Breast epithelium (tissue), 4 donors: ENCODE results near the gene RICTOR. TPM values are rescaled to one million over a fixed set of nuclear protein-coding genes. Genes with fewer than 3 reads are reported as not detected.

Experiments used
- DNase-seq, 2 donors: peaks; one replicate each; pipeline ENCODE4 v3.0.0-alpha.2; 2019; ENCODE audit warnings: low spot score in 2 of 2
- H3K27ac ChIP-seq, 2 donors: fragments of 200-600 bp; sonication (generic) in 1 of 2; one replicate each; pipeline ENCODE4 v1.5.1; 2016 to 2019; ENCODE audit warnings: mild to moderate bottlenecking in 1 of 2
- H3K27me3 ChIP-seq, 2 donors: fragments of 200-600 bp; sonication (generic) in 1 of 2; one replicate each; pipeline versions ENCODE4 v1.5.1 to v1.6.0; 2017 to 2019; ENCODE audit warnings: control low read depth in 1 of 2, mild to moderate bottlenecking in 1 of 2
- H3K36me3 ChIP-seq: fragments of 200-600 bp; one replicate; pipeline ENCODE4 v1.5.1; 2019
- H3K4me1 ChIP-seq, 2 donors: fragments of 200-600 bp; sonication (generic); one replicate each; pipeline ENCODE4 v1.5.1; 2016 to 2019; ENCODE audit warnings: control low read depth in 1 of 2
- H3K4me3 ChIP-seq, 3 donors: fragments of 200-600 bp; sonication (generic); 1 replicate in 2 of 3; 2 replicates in 1 of 3; pipeline ENCODE4 v1.5.1; 2016 to 2019; ENCODE audit warnings: mild to moderate bottlenecking in 3 of 3, moderate library complexity in 2 of 3
- H3K9me3 ChIP-seq, 2 donors: fragments of 200-600 bp; sonication (generic) in 1 of 2; one replicate each; pipeline ENCODE4 v1.5.1; 2016 to 2019; ENCODE audit warnings: control low read depth in 1 of 2
- POLR2A ChIP-seq: fragments of 450-650 bp; IDR thresholded peaks from one replicate; pipeline ENCODE4 v1.6.1; 2016; ENCODE audit warnings: antibody characterized with exemption, mild to moderate bottlenecking, moderate library complexity
- POLR2AphosphoS5 ChIP-seq, 3 donors: sonication (generic); formaldehyde crosslinking; IDR thresholded peaks; one replicate each; pipeline ENCODE4 v1.6.1; 2017; ENCODE audit warnings: antibody characterized with exemption in 3 of 3
- intact Hi-C: fragments of 100-400 bp; cut with DNase I; formaldehyde crosslinking; loops from one replicate; pipeline ENCODE4 v1.15.1; 2023; ENCODE audit warnings: low total_unique reads
- total RNA-seq, 3 donors: library from RNA; depleted of rRNA; stranded (reverse); fragments of >200 nt; gene quantifications; one replicate each; pipeline ENCODE4 v1.1.0, GENCODE V29; 2016
- TF ChIP-seq, protein P1 (sequence below), 3 donors: fragments of 450-650 bp; IDR thresholded peaks; one replicate each; pipeline ENCODE4 v1.5.1; 2016 to 2017; ENCODE audit warnings: antibody characterized with exemption in 3 of 3, mild to moderate bottlenecking in 3 of 3, moderate library complexity in 3 of 3

RICTOR gene
- total RNA-seq, 3 donors from 2014 or later, result 39.0 to 79.2 (median 58.7) TPM

DNA sequence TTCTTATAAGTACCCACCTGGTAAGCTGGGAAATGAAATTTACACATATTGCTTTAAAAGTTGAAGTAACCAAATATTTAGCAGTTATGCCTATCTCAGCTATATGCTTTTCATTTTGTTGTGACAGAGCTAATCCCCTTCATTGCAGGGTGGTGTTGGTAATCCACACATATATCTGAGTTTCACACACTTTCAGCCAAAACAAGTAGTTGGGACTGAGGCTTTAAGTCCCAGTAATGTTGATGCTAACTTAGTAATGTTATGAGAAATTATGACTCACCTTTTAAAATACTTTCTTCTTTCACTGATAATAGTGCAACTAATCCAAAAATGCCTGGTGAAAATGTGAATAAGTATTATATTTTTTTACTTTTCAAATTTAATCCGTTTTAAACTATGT is 19.2 kb upstream of the RICTOR start:
- no peak overlapping the region for H3K4me3 ChIP-seq
- no peak for TF ChIP-seq POLR2AphosphoS5 (IDR thresholded peaks at IDR 0.05)
- TF ChIP-seq POLR2A, result no peak
- TF ChIP-seq, protein P1, sequence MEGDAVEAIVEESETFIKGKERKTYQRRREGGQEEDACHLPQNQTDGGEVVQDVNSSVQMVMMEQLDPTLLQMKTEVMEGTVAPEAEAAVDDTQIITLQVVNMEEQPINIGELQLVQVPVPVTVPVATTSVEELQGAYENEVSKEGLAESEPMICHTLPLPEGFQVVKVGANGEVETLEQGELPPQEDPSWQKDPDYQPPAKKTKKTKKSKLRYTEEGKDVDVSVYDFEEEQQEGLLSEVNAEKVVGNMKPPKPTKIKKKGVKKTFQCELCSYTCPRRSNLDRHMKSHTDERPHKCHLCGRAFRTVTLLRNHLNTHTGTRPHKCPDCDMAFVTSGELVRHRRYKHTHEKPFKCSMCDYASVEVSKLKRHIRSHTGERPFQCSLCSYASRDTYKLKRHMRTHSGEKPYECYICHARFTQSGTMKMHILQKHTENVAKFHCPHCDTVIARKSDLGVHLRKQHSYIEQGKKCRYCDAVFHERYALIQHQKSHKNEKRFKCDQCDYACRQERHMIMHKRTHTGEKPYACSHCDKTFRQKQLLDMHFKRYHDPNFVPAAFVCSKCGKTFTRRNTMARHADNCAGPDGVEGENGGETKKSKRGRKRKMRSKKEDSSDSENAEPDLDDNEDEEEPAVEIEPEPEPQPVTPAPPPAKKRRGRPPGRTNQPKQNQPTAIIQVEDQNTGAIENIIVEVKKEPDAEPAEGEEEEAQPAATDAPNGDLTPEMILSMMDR (IDR thresholded peaks at IDR 0.05), result no peak
- no peak overlapping the region for H3K27ac ChIP-seq
- H3K4me1 ChIP-seq, result no peaks in the 10 kb centered on the region
- H3K9me3 ChIP-seq, result peaks cover 0 to 6% of the 10 kb centered on the region in 2 donors
- DNase-seq, result no peak
- no peaks in the 10 kb centered on the region for H3K36me3 ChIP-seq
- H3K27me3 ChIP-seq, result no peaks in the 10 kb centered on the region
- intact Hi-C loops, result no loop called here

DNA sequence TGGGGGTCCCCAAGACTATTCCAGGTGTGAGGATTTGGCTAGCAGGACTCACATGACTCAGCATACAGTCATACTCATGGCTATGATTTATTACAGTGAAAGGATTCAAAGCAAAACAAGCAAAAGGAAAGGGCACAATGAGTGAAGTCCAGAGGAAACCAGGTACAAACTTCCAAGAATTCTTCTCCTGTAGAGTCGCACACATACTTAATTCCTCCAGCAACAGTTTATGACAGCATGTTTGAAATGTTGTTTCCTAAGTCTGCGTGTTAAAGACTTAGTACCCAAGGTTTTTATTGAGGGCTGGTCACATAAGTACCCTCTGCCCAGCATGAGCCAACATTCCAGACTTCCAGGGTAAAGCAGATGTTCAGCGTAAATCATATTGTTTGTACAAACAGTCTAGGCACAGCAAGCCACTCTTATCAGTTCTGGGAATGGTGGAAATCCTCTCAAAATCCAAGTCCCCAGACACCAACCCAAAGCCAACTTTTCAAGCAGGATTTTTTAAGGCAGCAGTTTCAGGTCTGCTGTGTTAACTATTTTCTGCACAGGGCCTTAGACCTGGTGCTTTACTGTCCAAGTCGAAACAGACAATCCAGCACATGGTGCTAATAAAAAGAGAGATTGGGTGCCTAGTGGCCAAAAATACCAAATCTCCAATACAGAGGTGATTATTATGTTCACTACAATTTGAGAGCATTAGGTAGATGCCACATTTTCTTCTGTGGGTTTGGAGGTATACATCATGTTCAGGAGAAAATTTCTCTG is 18.6 kb upstream of the RICTOR start:
- Histone ChIP-seq H3K4me1 (no peaks in the 10 kb centered on the region), H3K36me3 (no peaks in the 10 kb centered on the region), H3K27me3 (no peaks in the 10 kb centered on the region), H3K9me3 (peaks cover 0 to 6% of the 10 kb centered on the region in 2 donors), H3K4me3 (no peak overlapping the region), H3K27ac (no peak overlapping the region)
- no peak for DNase-seq
- TF ChIP-seq POLR2AphosphoS5 (IDR thresholded peaks at IDR 0.05) (no peak), POLR2A (no peak)
- TF ChIP-seq, protein P1 (IDR thresholded peaks at IDR 0.05), result no peak
- intact Hi-C loops, result no loop called here

DNA sequence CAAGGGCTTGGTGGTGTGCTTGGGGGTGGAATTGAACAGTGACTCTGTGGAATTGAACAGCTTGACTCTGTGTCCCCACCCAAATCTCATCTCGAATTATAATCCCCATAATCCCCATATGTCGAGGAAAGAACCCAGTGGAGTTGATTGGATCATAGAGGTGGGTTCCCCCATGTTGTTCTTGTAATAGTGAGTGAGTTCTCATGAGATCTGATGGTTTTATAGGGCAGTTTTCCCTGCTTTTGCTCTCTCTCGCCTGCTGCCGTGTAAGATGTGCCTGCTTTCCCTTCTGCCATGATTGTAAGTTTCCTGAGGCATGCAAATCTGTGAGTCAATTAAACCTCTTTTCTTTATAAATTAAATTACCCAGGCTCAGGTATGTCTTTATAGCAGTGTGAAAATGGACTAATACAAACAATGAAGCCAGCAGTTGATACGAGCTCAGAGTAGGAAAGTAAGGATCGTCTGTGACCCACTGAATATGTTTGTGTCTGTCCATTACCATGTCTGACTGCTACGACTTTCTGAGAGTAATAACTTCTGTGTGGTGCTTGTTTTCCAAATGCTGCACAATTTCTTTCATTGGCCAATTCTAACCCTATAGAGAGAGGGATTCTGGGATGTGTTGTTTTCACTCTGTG is 17.9 kb upstream of the RICTOR start:
- Histone ChIP-seq H3K27ac (no peak overlapping the region), H3K4me3 (no peak overlapping the region), H3K9me3 (peaks cover 0 to 6% of the 10 kb centered on the region in 2 donors), H3K36me3 (no peaks in the 10 kb centered on the region), H3K4me1 (no peaks in the 10 kb centered on the region), H3K27me3 (no peaks in the 10 kb centered on the region)
- TF ChIP-seq POLR2A, result no peak
- TF ChIP-seq, protein P1 (IDR thresholded peaks at IDR 0.05), result no peak
- TF ChIP-seq POLR2AphosphoS5 (IDR thresholded peaks at IDR 0.05), result no peak
- intact Hi-C loops, result no loop called here
- no peak for DNase-seq

DNA sequence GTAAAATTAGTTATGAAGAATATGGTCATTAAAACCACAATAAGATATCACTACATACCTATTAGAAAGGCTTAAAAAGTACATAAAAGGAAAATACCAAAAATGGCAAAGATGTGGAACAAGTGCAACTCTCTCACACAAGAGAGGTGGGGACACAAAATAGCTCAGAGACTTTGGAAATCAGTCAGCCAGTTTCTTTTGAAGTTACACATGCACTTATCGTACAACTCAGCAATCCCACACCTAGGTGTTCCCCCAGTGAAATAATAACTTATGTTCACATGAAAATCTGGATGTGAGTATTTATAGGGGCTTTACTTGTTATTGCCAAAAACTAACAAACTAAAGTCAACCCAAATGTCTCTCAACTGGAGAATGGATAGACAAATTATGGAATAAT is 9.8 kb upstream of the RICTOR start:
- Histone ChIP-seq H3K4me1 (no peaks in the 10 kb centered on the region), H3K27me3 (no peaks in the 10 kb centered on the region), H3K27ac (no peak overlapping the region), H3K36me3 (no peaks in the 10 kb centered on the region), H3K4me3 (no peak overlapping the region), H3K9me3 (no peaks in the 10 kb centered on the region)
- intact Hi-C loops, result no loop called here
- DNase-seq, result no peak
- TF ChIP-seq, protein P1 (IDR thresholded peaks at IDR 0.05), result no peak
- no peak for TF ChIP-seq POLR2A
- TF ChIP-seq POLR2AphosphoS5 (IDR thresholded peaks at IDR 0.05), result no peak

DNA sequence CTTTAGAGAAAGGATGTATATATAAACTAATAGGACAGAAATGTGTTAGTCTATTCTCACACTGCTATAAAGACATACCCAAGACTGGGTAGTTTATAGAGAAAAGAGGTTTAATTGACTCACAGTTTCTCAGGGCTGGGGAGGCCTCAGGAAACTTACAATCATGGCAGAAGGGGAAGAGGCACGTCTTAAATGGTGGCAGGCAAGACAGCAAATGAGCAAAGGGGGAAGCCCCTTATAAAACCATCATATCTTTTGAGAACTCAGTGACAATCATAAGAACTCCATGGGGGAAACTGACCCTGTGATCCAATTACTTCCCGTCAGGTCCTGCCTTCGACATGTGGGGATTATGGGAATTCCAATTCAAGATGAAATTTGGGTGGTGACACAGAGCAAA is 8.8 kb upstream of the RICTOR start:
- Histone ChIP-seq H3K36me3 (no peaks in the 10 kb centered on the region), H3K4me1 (no peaks in the 10 kb centered on the region), H3K9me3 (no peaks in the 10 kb centered on the region), H3K27me3 (no peaks in the 10 kb centered on the region), H3K4me3 (no peak overlapping the region), H3K27ac (no peak overlapping the region)
- DNase-seq, result no peak
- TF ChIP-seq POLR2AphosphoS5 (IDR thresholded peaks at IDR 0.05), result no peak
- TF ChIP-seq, protein P1 (IDR thresholded peaks at IDR 0.05), result no peak
- intact Hi-C loops, result no loop called here
